GM21619 (cell line): ENCODE measurements around the gene PPP1R18.
"Not testable (repeated sequence)": the region's sequence is repeated elsewhere in the genome, so short reads cannot be mapped to it uniquely, and the experiment has no call there.

Experiments used
- ATAC-seq: cut with Tn5 transposase; IDR thresholded peaks from one replicate; pipeline ENCODE4 v1.9.1; 2021; ENCODE audit not compliant: unreplicated experiment

The PPP1R18 gene

GRCh38 chr6:30686009-30686907, at the start of gene PPP1R18:
Gene PPP1R18 (minus strand): TSS chr6:30686645. CDS start chr6:30686018, 627 bp downstream.
- no peak for ATAC-seq

GRCh38 chr6:30735668-30736314, 49.3 kb upstream of the PPP1R18 start:
- ATAC-seq, result no peak

DNA sequence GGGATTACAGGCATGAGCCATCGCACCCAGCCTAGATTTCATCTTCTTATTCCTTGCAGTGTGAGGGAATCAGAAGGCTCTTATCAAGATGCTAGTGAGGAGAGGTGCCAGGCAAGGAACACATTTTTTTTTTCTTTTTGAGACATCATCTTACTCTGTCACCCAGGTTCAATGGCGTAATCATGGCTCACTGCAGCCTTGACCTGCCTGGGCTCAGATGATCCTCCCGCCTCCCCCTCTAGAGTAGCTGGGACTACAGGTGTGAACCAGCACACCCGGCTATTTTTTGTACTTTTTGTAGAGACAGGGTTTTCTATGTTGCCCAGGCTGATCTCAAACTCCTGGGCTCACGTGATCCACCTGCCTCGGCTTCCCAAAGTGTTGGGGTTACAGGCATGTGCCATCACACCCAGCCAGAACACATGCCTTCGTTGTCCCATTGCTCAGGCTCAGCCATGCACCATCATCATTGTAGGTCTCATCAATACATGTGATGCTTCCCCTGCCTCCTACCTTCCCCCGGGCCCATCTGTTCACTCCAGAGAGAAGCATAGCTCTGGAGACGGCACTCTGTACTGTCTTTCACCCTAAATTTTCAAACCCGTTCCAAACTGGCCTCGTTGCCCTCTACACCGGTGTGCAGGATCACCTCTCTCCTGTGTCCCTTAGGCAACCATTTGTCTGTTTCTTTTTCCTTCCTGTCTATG, 45.9 kb upstream of the PPP1R18 start:
- ATAC-seq, result no peak

GRCh38 chr6:30730601-30731435, 44.4 kb upstream of the PPP1R18 start:
- ATAC-seq, result peak; percentile 53

- no peak for ATAC-seq
Measured at GRCh38 chr6:30727920-30728553, 41.6 kb upstream of the PPP1R18 start.

GRCh38 chr6:30726506-30727413, 40.3 kb upstream of the PPP1R18 start:
- ATAC-seq, result no peak

- ATAC-seq, result no peak
Measured at GRCh38 chr6:30725713-30726505, 39.5 kb upstream of the PPP1R18 start.

- ATAC-seq, result no peak
Measured at GRCh38 chr6:30724906-30725667, 38.6 kb upstream of the PPP1R18 start.

DNA sequence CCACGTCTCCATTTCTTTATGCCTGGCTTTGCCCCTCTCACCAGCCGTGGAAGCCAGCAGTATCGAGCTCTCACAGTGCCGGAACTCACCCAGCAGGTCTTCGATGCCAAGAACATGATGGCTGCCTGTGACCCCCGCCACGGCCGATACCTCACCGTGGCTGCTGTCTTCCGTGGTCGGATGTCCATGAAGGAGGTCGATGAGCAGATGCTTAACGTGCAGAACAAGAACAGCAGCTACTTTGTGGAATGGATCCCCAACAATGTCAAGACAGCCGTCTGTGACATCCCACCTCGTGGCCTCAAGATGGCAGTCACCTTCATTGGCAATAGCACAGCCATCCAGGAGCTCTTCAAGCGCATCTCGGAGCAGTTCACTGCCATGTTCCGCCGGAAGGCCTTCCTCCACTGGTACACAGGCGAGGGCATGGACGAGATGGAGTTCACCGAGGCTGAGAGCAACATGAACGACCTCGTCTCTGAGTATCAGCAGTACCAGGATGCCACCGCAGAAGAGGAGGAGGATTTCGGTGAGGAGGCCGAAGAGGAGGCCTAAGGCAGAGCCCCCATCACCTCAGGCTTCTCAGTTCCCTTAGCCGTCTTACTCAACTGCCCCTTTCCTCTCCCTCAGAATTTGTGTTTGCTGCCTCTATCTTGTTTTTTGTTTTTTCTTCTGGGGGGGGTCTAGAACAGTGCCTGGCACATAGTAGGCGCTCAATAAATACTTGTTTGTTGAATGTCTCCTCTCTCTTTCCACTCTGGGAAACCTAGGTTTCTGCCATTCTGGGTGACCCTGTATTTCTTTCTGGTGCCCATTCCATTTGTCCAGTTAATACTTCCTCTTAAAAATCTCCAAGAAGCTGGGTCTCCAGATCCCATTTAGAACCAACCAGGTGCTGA, 37.6 kb upstream of the PPP1R18 start:
- not testable (repeated sequence) for ATAC-seq

GRCh38 chr6:30723159-30723842, 36.9 kb upstream of the PPP1R18 start:
- ATAC-seq, result not testable (repeated sequence)

GRCh38 chr6:30722280-30723112, 36.1 kb upstream of the PPP1R18 start:
- no peak for ATAC-seq

DNA sequence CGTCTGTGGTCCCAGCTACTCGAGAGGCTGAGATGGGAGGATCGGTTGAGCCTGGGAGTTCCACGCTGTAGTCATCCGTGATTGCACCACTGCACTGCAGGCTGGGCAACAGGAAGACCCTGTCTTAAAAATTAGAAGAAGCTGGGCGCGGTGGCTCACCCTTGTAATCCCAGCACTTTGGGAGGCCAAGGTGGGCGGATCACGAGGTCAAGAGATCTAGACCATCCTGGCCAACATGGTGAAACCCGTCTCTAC, 35.5 kb upstream of the PPP1R18 start:
- ATAC-seq, result not testable (repeated sequence)

- peak; percentile 25 for ATAC-seq
Measured at GRCh38 chr6:30721198-30722024, 35.0 kb upstream of the PPP1R18 start.

DNA sequence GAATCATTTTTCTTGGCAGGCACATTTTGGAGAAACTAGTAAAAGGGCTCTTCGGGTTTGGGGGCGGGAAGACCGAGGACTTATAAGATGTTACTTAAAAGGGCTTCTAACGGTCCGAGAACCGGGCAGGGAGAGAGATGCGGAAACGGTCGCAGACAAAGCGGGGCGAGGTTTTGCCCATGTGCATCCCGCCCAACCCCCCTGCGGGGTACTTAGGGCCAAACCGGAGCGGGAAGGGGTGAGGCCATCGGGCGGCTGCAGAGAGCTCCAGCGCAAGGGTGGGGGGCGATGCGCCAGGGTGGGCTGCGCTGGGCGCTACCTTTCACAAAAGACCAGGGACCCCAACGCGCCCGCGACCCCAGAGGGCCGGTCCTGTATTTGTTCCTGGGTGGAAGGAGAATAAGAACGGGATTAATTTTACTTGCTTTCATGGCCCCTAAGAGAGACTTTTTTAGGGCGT, 34.3 kb upstream of the PPP1R18 start:
- no peak for ATAC-seq
